NB4 (cell line): ENCODE measurements around the gene NAA10.

Experiments
- MYC ChIP-seq: IDR thresholded peaks from 2 replicates; pipeline ENCODE4 v1.6.1; 2011; ENCODE audit warnings: low read depth, low read length
- POLR2A ChIP-seq: IDR thresholded peaks from 2 replicates; pipeline ENCODE4 v1.6.1; 2011; ENCODE audit warnings: mild to moderate bottlenecking; ENCODE audit not compliant: insufficient read length; ENCODE audit errors: extremely low read depth

DNA sequence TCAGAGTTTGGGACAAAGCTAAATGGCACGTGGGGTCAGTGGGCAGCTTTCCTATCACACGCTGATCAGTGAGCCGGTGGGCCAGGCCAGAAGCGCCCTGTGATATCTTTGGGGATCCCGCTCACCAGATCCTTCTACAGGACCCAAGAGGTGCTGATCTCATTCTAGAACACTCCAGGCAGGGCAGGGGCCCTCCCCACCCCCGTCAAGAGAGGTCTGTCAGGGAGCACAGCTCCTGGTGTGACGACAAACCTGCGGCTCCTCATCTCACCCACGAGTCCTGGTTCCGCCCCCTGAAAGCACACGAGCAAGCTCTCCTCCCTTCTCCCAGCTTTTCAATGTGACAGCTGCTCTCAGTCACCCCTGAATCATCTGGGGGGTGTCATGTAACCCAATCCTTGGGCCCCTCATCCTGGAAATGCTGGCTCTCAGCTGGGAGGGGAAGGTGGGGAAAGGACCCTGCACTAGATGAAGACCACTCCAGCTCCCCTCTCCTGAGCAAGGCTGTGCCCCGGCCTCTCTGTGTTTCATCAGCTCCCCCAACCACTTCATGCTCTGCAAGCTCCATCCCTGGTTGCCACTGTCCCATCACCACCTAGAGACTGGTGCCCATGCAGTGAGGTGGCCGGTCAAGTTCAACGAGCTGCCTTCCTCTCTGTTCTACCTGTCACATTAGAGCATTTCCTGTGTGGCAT, 32.2 kb upstream of the NAA10 start:
- no peak for TF ChIP-seq POLR2A
- TF ChIP-seq MYC: no peak
